Transverse colon (tissue), 4 donors: Measurements from ENCODE around the gene SH3PXD2B. TPM values are rescaled to one million over a fixed set of nuclear protein-coding genes. Genes with fewer than 3 reads are reported as not detected.
A peak's percentile ranks its signal among the peaks of the same experiment; 100 is the strongest.

ENCODE experiments used
- DNase-seq: peaks from one replicate; pipeline ENCODE4 v3.0.0-alpha.2; 2019
- H3K27ac ChIP-seq, 4 donors: fragments of 200-600 bp; sonication (generic); 2 replicates each; pipeline ENCODE4 v1.5.1; 2016 to 2018; ENCODE audit warnings: inconsistent platforms in 4 of 4
- H3K27me3 ChIP-seq: fragments of 200-600 bp; sonication (generic); 2 replicates; pipeline ENCODE4 v1.5.1; 2017; ENCODE audit warnings: inconsistent platforms
- H3K36me3 ChIP-seq, 4 donors: fragments of 200-600 bp; sonication (generic); 2 replicates each; pipeline ENCODE4 v1.5.1; 2017 to 2019; ENCODE audit warnings: inconsistent platforms in 4 of 4
- H3K4me1 ChIP-seq, 4 donors: fragments of 200-600 bp; sonication (generic); 2 replicates each; pipeline ENCODE4 v1.5.1; 2017 to 2020; ENCODE audit warnings: inconsistent platforms in 4 of 4
- H3K4me3 ChIP-seq, 4 donors: fragments of 200-600 bp; sonication (generic); 1 replicate in 1 of 4; 2 replicates in 3 of 4; pipeline versions ENCODE4 v1.5.1 to v1.6.1; 2017 to 2019; ENCODE audit warnings: inconsistent platforms in 4 of 4
- H3K9me3 ChIP-seq, 2 donors: fragments of 200-600 bp; sonication (generic); 2 replicates each; pipeline ENCODE4 v1.5.1; 2017 to 2019; ENCODE audit warnings: inconsistent platforms in 2 of 2
- EP300 ChIP-seq: sonication (generic); formaldehyde crosslinking; IDR thresholded peaks from one replicate; pipeline ENCODE4 v1.6.1; 2017; ENCODE audit warnings: antibody characterized with exemption, low read depth
- POLR2A ChIP-seq: fragments of 450-650 bp; IDR thresholded peaks from one replicate; pipeline ENCODE4 v1.6.1; 2016; ENCODE audit warnings: antibody characterized with exemption, mild to moderate bottlenecking, moderate library complexity
- POLR2AphosphoS5 ChIP-seq, 3 donors: sonication (generic); formaldehyde crosslinking; IDR thresholded peaks; one replicate each; pipeline ENCODE4 v1.6.1; 2016; ENCODE audit warnings: antibody characterized with exemption in 3 of 3
- WGBS, 2 donors: methylation state at CpG; one replicate each; pipeline ENCODE4 v1.1.5; 2018; ENCODE audit warnings: low coverage in 1 of 2; 5-methylcytosine and 5-hydroxymethylcytosine counted together
- in situ Hi-C, 4 donors: fragments of 200-750 bp; cut with MboI; loops; one replicate each; pipeline versions ENCODE4 v1.15.0 to v1.15.1; 2017; ENCODE audit warnings: low sequenced_read_pairs in 3 of 4, low pct_ligation_motif_present in 1 of 4, low pct_unique_long_range_greater_than_20kb in 1 of 4
- intact Hi-C: fragments of 100-400 bp; cut with DNase I; formaldehyde crosslinking; loops from one replicate; pipeline ENCODE4 v1.15.1; 2023; ENCODE audit warnings: low total_unique reads
- total RNA-seq, 4 donors: library from RNA; depleted of rRNA; stranded (reverse); fragments of >200 nt; gene quantifications; one replicate each; pipeline ENCODE4 v1.1.0, GENCODE V29; 2016
- TF ChIP-seq, protein P1 (sequence below), 5 experiments: fragments of 200-600 bp in 3 of 5; fragments of 450-650 bp in 2 of 5; sonication (generic) in 3 of 5; IDR thresholded peaks; 1 replicate in 2 of 5; 2 replicates in 3 of 5; pipeline ENCODE4 v1.5.1; 2016 to 2017; ENCODE audit warnings: antibody characterized with exemption in 5 of 5, inconsistent platforms in 3 of 5, mild to moderate bottlenecking in 2 of 5, moderate library complexity in 1 of 5

Gene SH3PXD2B
- total RNA-seq, 4 donors from 2014 or later = 10.2 to 26.6 (median 14.6) TPM

DNA sequence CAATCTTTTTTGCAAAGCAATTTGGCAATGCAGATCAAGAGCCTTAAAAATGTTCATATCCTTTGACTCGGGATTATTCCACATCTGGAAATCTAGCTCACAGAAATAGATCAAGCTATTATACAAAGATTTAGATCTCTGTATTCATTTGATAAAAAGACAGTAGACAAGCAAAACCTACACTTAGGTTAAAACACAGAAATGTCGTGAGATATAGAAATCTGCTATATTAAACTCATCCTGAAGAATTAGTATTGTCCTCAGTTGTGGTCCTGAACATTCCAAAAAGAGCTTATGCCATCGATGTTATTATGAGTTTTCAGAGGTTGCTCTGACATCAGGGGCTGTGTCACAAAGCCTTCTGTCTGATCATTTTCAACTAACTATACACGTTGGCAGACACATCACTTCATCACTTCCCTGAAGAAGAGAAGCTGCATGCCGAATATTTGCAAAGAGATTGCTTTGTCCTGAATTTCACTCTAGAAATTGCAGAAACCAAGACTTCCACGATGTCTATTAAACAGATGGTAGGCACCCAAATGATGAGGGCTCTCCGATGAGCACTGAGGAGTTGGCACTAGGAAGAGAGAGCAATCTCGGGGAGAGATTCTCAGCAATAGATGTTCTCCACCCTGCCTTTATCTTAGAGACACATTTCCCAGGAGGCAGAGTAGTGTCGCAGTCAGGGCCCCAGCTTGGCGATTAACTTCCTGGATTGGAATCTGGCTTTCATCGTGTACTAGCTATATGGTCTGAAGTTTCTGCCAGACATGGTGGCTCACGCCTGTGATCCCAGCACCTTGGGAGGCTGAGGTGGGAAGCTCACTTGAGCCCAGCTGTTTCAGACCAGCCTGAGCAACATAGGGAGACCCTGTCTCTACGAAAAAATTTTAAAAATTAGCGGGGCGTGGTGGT is 168.8 kb downstream of the SH3PXD2B start:
- intact Hi-C loops = no loop called here

DNA sequence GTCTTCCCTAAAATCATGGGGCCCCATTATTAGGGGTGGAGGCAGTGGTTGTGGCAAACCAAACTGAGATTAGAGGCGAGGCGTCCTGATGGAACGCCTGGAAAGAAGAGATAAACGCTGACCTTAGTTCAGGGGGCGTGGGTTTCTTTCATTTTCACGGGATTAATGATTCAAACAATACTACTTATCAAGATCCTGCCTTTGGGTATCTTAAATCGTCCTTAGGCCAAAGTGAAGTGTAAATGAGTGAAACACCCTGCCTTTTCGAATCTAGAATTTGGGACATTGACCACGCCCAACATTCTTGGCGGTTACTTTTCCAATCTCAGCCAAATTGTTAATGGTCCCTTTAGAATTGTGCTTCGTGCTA is 169.7 kb downstream of the SH3PXD2B start:
- in situ Hi-C loops = loop anchor here in 2 of 4 donors (10.0 to 25.0 kb wide), 3 partner anchors 90 to 180 kb away; partner anchors contain the start of gene EFCAB9 (in 1 of the 2)
- DNase-seq = no peak
- peak overlapping the region; percentile 42 to 97 (median 86) for H3K4me3 ChIP-seq
- TF ChIP-seq POLR2A (no peak), EP300 (no peak), POLR2AphosphoS5 (IDR thresholded peaks at IDR 0.05) (no peak)
- TF ChIP-seq, protein P1, sequence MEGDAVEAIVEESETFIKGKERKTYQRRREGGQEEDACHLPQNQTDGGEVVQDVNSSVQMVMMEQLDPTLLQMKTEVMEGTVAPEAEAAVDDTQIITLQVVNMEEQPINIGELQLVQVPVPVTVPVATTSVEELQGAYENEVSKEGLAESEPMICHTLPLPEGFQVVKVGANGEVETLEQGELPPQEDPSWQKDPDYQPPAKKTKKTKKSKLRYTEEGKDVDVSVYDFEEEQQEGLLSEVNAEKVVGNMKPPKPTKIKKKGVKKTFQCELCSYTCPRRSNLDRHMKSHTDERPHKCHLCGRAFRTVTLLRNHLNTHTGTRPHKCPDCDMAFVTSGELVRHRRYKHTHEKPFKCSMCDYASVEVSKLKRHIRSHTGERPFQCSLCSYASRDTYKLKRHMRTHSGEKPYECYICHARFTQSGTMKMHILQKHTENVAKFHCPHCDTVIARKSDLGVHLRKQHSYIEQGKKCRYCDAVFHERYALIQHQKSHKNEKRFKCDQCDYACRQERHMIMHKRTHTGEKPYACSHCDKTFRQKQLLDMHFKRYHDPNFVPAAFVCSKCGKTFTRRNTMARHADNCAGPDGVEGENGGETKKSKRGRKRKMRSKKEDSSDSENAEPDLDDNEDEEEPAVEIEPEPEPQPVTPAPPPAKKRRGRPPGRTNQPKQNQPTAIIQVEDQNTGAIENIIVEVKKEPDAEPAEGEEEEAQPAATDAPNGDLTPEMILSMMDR (IDR thresholded peaks at IDR 0.05) = no peak
- peaks cover 0 to 30% (median 21%) of the 10 kb centered on the region in 4 donors for H3K4me1 ChIP-seq
- no peaks in the 10 kb centered on the region for H3K36me3 ChIP-seq
- intact Hi-C loops = no loop called here
- WGBS, 2 donors = 2 to 3% methylated on average over 10 to 11 of the region's 11 CpGs
- no peaks in the 10 kb centered on the region for H3K27me3 ChIP-seq
- H3K9me3 ChIP-seq = no peaks in the 10 kb centered on the region
- H3K27ac ChIP-seq = peak overlapping the region; percentile 88 to 98 (median 96)

More for the DNA sequence above, 168.8 kb downstream of the SH3PXD2B start:
- 69 to 77% methylated on average over 8 to 15 of the region's 15 CpGs for WGBS, 2 donors
- in situ Hi-C loops = loop anchor here in 2 of 4 donors (10.0 to 25.0 kb wide), 3 partner anchors 91 to 181 kb away; partner anchors contain the start of gene EFCAB9 (in 1 of the 2)
- peak overlapping the region in 1 of 4 donors; percentile 96 for H3K27ac ChIP-seq
- DNase-seq = no peak
- TF ChIP-seq POLR2AphosphoS5 (IDR thresholded peaks at IDR 0.05) (no peak), EP300 (no peak), POLR2A (no peak)
- TF ChIP-seq, protein P1 (IDR thresholded peaks at IDR 0.05) = no peak
- no peaks in the 10 kb centered on the region for H3K36me3 ChIP-seq
- H3K4me1 ChIP-seq = peaks cover 0 to 30% (median 20%) of the 10 kb centered on the region in 4 donors
- H3K4me3 ChIP-seq = peak overlapping the region in 1 of 4 donors; percentile 82
- no peaks in the 10 kb centered on the region for H3K9me3 ChIP-seq
- H3K27me3 ChIP-seq = no peaks in the 10 kb centered on the region

DNA sequence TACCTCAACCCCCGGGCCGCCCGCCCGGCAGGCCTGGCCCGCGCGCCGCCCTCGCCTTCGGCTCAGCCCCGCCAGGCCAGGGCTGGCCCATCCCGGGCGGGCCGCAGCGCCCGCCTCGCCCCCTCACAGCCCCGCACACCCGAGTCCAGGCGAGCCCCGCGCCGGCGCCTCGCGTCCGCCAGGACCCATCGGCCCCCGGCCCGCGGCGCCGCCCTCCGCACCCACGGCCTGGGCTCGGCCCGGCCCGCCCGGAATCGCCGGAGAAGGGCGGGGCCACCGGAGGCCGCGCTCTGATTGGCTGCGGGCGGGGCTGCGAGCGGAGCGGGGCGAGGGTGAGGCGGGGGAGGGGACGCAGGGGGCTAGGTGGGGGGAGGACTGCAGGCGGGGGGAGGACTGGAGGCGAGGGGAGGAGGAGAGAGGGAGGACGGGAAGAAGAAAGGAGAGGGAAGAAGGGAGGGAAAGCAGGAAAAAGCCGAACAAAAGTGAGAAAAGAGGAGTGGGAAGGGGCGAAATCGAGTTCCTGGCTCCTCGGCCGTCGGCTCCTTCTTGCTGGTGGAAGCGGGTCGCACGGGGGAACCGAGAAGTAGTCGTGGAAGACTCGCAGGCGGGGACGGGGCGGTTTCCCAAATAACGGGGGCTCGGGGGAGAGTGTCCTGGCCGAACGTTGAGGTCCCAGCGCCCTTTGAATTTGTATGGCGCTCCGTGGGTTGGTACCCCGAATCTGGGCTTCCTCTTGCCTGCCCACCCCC is 170.3 kb downstream of the SH3PXD2B start:
- H3K9me3 ChIP-seq = no peaks in the 10 kb centered on the region
- peak in 2 of 3 donors; percentile 22 to 51 for TF ChIP-seq POLR2AphosphoS5 (IDR thresholded peaks at IDR 0.05)
- TF ChIP-seq, protein P1 (IDR thresholded peaks at IDR 0.05) = no peak
- no peak for TF ChIP-seq POLR2A
- TF ChIP-seq EP300 = no peak
- no peaks in the 10 kb centered on the region for H3K27me3 ChIP-seq
- H3K36me3 ChIP-seq = no peaks in the 10 kb centered on the region
- peak; percentile 87 for DNase-seq
- in situ Hi-C loops = loop anchor here in 2 of 4 donors (10.0 to 25.0 kb wide), 3 partner anchors 89 to 179 kb away; partner anchors contain the start of gene EFCAB9 (in 1 of the 2)
- WGBS, 2 donors = 0 to 1% methylated on average over 14 to 61 of the region's 79 CpGs
- peaks cover 0 to 30% (median 21%) of the 10 kb centered on the region in 4 donors for H3K4me1 ChIP-seq
- peak overlapping the region; percentile 42 to 97 (median 86) for H3K4me3 ChIP-seq
- H3K27ac ChIP-seq = peak overlapping the region; percentile 88 to 98 (median 96)
- intact Hi-C loops = no loop called here
